Loucy (cell line): Measurements from ENCODE around the gene USP25.

Experiments
- CTCF ChIP-seq: fragments of 200-600 bp; sonication (generic); conservative IDR thresholded peaks from 2 replicates; pipeline ENCODE4 v1.5.1; 2014; ENCODE audit warnings: mild to moderate bottlenecking, antibody characterized with exemption, low read length
- EZH2phosphoT487 ChIP-seq: fragments of 200-600 bp; IDR thresholded peaks from 2 replicates; pipeline ENCODE4 v1.6.1; 2018; ENCODE audit warnings: antibody characterized with exemption, mild to moderate bottlenecking, moderate library complexity, borderline replicate concordance

GRCh38 chr21:15752763-15753407 is 23.1 kb downstream of the USP25 start:
- TF ChIP-seq CTCF (no peak), EZH2phosphoT487 (no peak)
